HG03571 (cell line): ENCODE measurements around the gene SLC22A3.

Source experiments
- ATAC-seq: cut with Tn5 transposase; IDR thresholded peaks from one replicate; pipeline ENCODE4 v1.9.1; 2021; ENCODE audit not compliant: unreplicated experiment

Gene SLC22A3

DNA sequence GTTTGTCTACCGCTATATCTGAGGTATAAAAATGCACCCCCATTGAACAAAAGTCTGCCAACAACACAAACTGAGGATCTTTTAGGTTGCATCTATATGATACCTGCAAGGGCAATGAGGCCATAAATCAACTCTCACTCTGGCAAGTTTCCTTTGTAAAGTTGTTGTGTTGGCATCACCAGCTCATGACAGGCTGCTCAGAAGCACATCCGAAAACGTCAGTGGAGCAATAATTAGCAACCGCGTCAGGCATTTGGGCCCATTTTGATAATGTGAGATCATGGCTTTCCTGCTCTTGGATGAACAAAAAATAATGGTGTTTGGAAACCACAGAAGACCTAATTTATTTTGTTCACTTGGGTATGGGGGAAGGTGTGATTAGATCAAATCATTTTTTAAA lies 12.0 kb upstream of the SLC22A3 start:
- no peak for ATAC-seq

DNA sequence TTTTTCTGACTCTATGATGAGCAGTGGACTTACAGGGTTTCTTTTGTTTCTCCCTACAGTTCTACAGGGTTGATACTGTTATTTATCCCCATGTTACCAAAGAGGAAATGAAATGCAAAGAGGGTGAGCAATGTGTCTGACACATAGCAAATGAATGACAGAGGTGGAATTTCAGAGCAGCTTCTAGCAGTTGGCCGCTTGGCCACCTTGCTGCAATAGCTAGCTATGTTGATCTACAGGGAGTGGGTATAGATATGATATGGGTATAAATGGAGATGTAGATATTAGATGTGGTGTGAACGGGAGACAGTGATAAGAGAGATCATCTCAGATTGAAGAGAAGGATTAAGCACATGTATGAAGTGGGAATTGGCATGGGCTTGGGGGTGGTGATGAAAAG lies 10.9 kb upstream of the SLC22A3 start:
- ATAC-seq = no peak

DNA sequence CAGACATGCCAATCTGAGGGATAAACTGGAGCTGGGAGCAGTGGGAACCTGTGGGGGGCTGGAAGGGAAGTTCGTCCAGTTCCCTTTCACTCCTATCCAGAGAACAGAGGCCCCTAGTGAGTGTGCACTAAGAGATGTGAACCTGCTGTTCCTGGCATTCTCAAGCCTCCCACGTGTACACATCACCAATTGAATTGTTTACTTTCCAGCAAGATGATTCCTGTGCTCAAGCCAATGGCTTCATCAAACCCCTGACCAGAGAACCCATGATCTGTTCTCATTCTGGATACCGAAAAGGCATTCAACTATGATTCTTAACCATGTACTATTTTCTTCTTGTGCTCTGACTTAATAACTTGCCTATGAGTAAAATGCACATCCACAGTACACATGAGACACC lies 10.2 kb upstream of the SLC22A3 start:
- no peak for ATAC-seq

DNA sequence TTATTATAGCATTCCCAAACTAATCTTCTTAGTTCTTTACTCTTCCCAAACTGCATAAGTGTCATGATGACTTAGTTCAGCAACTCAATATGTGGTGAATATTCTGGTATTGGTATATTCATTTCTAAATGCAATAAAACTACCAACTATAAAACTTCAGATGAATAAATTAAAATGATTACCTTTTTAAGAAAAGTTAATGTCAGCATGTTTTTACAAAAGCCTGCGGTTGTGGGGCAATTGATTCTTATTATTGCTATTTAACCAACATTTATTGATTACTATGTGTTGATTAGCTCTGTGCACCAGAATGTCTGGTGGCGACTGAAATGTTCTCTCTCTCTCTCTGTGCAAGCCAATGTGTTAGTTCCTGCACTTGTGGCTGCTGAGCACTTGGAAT lies 5.0 kb upstream of the SLC22A3 start:
- ATAC-seq = no peak

DNA sequence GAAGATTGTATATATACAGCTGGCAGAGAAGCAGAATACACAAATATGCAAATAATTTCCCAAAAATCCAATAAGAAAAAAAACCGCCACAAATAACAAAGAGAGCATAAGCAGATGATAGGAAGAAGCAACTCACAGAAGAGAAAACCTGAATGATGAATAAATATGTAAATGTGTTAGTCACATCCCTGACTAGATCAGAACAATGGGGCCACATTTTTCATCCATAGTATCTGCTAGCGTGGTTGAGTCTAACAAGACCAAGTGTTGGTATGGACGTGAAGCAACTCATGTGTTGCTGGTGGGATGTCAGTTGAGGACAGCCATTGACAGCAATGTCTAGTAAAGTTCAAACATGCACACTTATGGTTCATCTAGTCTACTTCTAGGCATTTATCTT lies 3.9 kb upstream of the SLC22A3 start:
- ATAC-seq = no peak

DNA sequence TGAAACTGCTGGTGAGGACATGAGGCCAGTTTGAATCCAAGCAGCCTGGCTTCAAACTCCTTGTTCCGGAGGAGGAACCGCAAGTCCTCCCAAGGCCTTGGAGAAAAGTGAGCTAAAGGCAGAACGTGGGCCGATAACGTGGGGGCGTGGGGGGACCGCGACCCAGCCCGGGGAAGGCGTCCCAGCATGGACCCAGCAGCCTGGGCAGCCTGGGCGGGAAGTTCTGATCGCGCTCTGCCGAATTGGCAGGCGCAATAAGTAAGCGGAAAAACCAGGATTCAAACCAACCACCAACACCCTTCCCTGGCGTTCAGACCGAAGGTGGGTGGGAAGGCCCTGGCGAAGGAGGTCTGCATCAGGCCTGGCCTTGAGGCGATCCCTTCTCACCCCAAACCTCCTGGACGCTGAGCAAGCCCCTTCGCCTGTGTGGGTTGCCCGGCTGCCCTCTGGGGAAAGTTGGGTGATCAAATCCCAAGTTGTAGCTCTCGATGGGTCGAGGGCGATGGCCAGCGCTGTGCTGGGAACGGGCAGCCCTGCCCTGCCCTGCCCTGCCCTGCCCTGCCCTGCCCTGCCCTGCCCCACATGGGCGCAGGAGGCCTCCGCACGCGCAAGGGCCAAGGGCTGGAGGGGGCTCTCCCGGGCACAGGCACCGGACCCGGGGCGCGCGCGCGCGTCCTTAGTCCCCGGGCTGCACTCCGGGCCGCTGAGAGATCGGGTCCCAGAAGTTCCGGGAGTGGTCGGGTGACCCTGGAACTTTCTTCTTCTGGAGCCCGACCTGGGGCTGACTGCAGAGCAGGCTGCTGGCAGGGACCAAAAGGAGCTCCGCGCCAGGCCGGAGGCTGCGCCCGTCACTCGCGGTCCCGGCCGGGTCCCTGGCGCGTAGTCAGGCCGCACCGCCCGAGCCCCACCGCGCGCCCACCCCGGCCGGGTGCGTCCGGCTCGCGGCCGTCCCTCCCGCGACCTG lies 637 bp upstream of the SLC22A3 start:
- ATAC-seq = no peak

DNA sequence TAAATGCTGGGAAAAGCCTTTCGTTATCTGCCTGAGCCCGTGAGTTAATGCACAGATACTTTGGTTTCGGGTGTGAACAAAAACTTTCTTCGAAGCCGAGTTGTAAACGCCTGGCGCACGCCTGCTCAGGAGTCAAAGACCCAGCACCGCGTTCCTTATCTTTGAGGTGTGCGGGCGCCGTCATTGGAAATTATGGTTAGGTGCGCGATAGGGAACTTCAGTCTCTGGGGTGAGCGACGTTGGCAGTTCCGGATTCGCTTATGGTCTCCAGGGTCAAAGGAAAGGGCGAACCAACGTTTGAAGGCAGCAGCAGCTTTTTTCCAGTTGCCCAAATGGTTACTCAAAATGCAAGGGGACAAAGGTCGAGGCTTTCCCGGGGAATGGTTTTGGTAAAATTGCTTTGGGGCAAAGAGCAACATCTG lies 853 bp downstream of the SLC22A3 start:
- ATAC-seq = no peak

DNA sequence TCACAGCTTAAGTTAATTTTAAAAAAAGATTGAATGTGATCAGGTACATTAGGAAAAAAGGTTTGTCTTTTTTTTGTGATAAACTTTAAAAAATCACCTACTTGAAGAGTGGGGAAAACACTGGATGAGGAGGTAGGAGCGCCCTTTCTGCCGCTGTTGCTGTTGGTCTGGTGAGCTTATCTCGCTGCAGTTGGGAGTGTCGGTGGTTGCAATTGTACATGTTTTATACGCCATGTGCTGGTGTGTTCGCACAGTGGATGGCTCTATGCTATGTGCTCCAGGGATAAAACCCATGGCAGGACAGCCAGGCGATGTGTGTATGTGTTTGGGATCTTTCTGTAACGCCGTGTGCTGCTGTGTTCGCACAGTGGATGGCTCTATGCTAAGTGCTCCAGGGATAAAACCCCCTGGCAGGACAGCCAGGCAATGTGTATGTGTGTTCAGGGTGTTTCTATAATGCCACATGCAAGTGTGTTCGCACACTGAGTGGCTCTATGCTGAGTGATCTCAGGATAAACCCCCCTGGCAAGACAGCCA lies 1.7 kb downstream of the SLC22A3 start:
- no peak for ATAC-seq

DNA sequence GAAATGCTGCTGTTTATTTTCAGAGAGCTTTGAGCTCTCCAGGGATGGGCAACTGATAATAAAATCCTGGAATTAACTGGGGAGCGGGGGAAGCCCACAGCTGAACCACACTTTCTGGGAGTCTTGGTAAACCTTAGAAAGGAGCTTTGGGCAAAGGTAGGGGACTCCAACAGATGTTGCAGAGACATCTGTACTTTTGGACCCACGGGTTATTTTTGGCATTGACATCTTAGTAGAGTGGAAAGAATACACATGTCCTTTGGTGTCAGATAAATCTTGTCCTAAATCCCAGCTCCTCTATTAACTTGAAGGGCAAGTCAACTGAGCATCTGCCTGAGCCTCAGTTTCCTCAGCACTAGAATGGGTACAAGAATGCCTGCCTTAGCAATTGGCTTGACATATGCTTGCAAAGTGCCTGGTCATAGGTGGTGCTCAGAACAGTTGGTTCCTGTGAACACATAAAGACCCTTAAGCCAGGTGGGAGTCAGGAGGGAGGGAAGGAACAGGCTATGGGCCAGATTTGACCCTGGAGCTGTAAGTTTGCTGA lies 5.8 kb downstream of the SLC22A3 start:
- ATAC-seq = no peak

DNA sequence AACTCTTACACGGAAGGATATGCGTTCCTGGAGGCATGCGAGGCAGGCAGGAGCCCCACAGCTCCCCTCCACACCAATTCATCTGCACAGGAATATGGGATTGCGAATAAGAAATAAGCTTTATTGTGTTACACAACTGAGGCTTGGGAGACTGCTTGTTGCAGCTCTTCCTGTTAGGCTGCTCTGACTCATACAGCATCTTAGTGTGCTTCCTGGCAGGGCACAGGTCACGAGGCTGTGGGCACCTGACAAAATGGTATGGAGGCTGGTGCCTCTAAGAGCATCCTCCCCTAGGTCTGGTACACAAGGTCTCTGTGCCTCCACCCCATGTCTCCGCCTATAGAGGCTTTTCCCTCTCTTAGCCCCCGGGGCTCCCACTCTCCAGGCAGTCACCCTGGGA lies 6.8 kb downstream of the SLC22A3 start:
- no peak for ATAC-seq

DNA sequence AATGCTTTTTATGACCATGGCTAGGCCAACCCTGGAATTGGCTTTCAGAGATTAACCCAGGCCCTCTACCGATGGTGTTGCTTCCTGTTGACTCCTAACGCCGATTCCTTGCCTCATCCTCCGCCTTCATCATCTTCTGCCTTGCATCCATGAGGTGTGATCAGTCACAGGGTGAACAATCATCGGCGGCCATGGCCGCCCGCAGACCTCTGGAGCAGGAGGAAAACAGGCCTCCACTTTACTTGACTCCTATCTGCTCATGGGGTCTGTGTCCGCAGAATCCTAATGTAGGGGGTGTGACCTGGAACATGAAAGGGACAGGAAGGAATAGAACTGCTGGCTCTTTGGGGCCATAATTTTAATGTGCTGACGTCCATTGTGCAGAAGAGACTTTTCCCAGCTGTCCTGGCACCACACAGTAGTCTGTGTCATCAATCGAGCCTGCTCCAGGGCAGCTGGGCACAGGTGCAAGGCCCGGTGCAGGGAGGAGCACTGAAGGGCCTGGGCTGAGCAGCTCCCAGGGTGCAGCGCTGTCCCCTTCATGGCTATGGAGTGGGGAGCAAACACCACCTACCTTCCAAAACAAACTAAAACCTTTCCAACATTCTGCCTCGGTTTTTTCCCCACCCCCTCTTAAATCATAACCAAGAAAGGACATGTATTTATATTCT lies 8.0 kb downstream of the SLC22A3 start:
- ATAC-seq = no peak

DNA sequence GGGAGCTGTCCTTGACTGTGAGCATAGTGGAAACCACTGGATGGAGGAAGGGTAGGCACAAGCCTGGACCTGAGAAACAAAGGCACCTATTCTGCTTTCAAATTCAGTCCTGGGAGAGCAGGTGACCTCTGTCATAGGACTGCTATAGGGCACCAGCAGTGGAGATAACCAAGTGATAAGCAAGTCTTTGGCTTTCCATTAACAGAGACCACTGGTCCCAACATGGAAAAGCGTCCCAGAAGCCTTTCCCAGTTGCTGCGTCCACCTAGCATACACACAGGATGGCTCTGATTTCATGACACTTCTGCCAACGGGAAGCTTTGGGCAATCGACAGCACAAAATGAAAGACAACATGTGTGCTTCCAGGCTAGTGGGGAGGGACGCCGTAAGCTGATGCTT lies 8.9 kb downstream of the SLC22A3 start:
- no peak for ATAC-seq

DNA sequence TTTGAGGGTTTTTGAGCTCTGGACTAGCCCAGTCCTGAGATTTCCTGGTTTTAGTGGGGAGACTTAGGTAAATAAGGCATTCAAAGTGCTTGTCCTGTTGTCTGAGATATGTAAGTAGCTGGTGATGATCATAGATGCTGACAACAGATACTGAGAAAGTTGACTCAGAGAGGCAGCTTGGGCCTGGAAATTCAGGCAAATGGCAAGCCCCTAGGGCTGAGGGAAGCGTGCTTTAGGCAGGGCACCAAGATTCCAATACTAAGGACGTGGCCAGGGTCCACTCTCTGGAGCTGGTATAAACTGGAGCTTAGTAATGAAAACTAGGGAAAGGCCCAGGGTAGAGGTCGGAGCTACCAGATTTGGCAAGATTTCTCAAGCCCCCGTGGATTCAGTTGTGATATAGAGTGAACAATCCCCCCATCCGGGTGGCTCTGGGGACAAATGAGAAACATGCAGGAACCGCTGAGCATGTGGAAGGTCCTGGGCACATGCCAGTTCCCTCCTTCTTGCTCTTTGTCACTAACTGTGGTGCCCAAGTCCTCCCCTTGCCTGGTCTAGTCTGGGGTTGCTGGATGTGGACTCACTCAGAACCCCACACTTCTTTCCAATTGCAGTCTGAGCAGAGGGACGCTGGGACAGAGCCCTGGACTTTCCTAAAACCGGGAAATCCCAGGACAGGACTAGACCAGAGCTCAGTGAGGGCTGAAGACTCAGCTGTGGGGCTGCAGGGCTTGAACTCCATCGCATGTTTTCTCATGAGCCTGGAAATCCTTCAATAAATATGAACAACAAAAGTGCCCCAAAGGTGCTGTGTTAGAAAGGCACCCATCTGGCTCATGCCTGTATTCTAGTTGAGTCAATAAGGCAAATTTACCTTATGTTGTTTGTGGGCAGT lies 10.3 kb downstream of the SLC22A3 start:
- no peak for ATAC-seq

DNA sequence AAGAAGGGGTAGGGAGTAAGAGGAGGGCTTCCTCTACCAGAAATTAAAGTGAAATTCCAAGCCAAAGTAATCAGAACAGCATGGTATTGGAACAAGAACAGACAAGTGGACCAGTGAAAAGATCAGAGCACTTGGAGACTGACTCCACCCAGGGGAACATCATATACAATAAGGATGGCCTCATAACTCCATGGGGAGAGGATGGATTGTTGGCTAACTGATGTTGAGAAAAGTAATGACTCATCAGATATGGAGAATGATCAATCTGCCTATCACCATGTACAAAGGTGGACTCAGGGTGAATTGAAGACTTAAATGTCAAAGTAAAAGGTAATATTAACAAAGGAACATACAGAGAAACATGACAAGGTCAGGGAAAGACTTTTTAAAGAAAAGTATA lies 12.8 kb downstream of the SLC22A3 start:
- ATAC-seq = no peak

DNA sequence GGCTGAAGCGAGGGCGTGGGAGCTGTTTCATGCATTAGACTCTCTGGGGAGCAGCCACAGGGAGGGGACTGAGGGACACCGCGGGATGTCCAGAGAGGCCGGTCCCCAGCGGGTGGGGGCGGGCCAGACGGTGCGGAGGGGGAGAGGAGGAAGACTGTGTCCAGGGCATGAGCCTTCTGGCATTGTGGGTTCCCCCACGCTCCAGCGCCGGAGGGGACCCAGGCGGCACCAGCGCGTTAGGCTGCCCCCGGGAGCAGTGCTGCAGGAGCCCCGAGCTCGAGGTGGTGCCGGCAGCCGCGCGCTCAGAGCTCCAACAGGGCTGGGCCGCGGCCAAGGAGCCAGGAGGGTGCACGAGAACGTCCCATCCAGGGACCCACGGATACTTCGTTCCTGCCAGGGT lies 14.4 kb downstream of the SLC22A3 start:
- ATAC-seq = no peak

DNA sequence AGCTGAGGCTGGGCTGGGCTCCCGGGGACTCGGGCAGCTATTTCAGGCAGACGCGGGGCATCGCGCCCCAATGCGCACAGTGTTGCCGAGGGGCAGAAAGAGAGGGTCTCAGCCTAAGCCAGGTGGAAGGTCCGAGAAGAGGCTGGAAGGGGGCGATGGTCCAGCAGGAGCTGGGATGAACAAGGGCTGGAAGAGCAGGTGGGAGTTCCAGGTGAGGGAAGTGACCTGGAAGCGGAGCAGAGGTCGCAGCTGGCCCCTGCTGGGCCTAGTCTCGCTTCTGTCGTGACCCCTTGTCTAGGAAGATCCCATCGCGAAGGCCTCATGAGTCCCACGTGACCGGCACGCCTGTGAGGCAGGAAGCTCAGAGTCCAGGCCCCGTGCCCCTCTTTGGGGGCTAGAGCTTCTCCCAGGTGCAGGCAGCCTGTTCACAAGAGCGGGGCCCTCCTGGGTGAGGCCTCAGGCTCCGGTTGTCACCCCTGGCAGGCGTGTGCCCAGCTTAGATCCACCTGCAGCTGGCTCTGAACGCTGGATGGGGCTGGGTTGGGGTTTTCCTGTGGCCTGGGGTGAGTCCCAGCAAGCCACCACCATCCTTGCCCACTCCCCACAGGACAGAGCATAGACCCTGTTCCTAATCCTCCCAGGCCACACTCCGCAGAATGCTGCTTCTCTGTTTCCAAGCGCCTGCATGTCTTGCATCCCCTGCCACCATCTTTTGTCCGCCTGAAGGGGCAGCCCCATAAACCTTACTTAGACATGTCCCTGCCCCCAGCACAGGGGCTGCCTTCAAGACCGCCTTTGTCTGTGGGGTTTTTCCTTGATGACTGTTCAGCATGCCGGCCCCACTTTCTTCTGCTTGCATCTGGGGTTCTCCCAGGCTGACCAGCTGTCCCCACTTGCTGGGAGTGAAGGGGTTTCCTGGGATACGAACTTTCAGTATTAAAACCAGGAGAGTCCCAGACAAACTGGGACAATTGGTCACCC lies 15.1 kb downstream of the SLC22A3 start:
- no peak for ATAC-seq

DNA sequence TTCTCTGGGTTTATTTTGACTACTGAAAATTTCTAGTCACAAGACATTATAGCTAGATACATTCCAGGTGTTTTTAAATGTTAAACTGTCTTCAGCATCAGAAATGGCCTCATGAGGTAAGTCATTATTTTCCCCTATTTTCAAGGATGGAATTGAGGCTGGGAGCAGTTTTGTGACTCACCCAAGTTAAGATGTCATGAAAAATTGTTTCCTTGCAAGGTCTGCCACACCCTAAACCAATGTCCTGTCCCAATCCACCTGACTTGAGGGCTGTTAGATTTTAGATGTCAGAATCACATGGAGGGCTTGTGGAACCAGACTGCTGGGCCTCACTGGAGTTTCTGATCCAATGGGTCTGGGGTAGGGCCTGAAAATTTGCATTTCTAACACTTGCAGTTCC lies 16.9 kb downstream of the SLC22A3 start:
- ATAC-seq = no peak

DNA sequence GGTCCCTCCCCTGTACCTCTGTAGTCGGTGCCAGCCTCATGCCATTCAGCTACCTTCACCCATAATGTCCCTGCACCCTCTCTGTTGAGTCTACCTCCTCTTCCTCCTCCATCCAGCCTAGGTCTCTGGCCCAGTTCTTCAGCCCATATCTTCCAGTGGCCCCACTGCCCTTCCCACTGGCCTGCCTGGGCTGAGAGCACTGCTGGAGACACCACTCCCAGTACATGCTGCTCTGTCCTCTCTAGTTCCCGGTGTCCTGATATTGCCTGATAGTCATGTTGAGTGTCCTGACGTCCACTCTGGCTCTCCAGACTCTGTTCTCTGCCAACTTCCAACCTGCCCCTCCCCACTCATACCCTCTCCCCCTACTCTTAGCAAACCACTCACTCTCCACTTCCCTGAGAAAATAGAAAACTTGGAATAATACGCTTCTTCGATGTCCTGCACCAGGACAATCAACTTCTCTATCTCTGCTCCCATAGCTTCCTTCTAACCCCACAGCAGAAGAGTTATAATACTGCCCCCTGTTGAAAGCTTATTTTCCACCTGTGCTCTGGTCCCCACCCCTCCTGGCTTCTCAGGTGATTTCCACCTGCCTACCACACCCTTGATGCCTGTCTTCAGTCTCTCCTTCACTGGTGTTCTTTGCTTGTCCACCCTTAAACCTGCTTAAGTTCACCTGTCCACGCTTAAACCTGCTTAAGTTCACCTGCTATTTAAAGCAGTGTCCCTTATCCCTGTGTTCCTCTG lies 19.8 kb downstream of the SLC22A3 start:
- ATAC-seq = no peak

DNA sequence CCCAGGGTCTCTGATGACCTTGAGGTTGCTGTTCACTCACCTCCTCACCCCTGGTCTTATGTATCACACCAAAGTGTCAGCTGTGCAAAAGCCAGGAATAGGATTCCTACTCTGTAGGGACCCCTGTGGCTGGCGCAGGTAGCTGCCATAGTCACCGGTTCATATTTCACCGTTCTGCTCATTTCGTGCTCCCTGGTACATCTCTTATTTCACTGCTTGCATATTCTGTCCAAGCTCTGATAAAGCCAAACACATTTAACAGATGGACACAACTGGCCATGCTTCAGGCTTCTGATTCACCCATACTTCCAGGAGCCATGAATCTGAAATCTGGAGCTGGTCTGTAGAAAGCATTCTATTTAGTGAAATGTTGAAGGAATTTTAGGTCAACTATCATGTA lies 20.5 kb downstream of the SLC22A3 start:
- no peak for ATAC-seq
